HepG2 (cell line): ENCODE results near the gene VASN.

ENCODE experiments used
- ATF3 ChIP-seq: sonication (generic); formaldehyde crosslinking; IDR thresholded peaks from 2 replicates; pipeline ENCODE4 v1.4.0; 2020; ENCODE audit warnings: missing genetic modification reagents
- CTCF ChIP-seq: sonication (generic); formaldehyde crosslinking; IDR thresholded peaks from 2 replicates; pipeline ENCODE4 v1.5.0; 2020; ENCODE audit warnings: mild to moderate bottlenecking, missing genetic modification reagents, moderate library complexity
- SMAD3 ChIP-seq: sonication (generic); formaldehyde crosslinking; IDR thresholded peaks from 2 replicates; pipeline ENCODE4 v1.4.0; 2020; ENCODE audit warnings: missing genetic modification reagents
- TF ChIP-seq, protein P1 (sequence below): IDR thresholded peaks from 2 replicates; pipeline ENCODE4 v1.6.1; 2016; ENCODE audit warnings: low read depth

- TF ChIP-seq SMAD3 (CRISPR knock-in tag), result no peak
- no peak for TF ChIP-seq CTCF (CRISPR knock-in tag)
- TF ChIP-seq, protein P1, sequence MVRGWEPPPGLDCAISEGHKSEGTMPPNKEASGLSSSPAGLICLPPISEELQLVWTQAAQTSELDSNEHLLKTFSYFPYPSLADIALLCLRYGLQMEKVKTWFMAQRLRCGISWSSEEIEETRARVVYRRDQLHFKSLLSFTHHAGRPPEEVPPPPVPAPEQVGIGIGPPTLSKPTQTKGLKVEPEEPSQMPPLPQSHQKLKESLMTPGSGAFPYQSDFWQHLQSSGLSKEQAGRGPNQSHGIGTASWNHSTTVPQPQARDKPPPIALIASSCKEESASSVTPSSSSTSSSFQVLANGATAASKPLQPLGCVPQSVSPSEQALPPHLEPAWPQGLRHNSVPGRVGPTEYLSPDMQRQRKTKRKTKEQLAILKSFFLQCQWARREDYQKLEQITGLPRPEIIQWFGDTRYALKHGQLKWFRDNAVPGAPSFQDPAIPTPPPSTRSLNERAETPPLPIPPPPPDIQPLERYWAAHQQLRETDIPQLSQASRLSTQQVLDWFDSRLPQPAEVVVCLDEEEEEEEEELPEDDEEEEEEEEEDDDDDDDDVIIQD (CRISPR knock-in tag), result no peak
- no peak for TF ChIP-seq ATF3
These were observed 31.7 kb upstream of the VASN start for GRCh38 chr16:4339909-4340308.
